SK-N-SH (cell line): ENCODE results near the gene STPG2. TPM values are rescaled to one million over a fixed set of nuclear protein-coding genes. Genes with fewer than 3 reads are reported as not detected.

Source experiments
- CTCF ChIA-PET: fragments of 300-600, 350-600 bp; formaldehyde crosslinking; extraction: SDS; loops from one replicate; lab custom pipeline; 2021; lab: Yijun Ruan, JAX
- POLR2A ChIA-PET: fragments of 350-600 bp; sonication (Branson Sonifier 250); formaldehyde crosslinking; extraction: SDS; loops from one replicate; lab custom pipeline; 2020; ENCODE audit warnings: antibody characterized with exemption, inconsistent platforms; lab: Yijun Ruan, JAX
- DNase-seq: peaks from one replicate; pipeline ENCODE4 v3.0.0; 2012
- H2AFZ ChIP-seq: fragments of 200-600 bp; sonication (generic); 2 replicates; pipeline ENCODE4 v1.8.1; 2016; ENCODE audit warnings: antibody characterized with exemption, mild to moderate bottlenecking, low read depth
- H3F3A ChIP-seq: fragments of 200-600 bp; sonication (generic); replicated peaks from 2 replicates; pipeline ENCODE3; 2016; ENCODE audit warnings: antibody characterized with exemption, mild to moderate bottlenecking; ENCODE audit not compliant: insufficient read depth
- H3K27ac ChIP-seq, 2 experiments: fragments of 200-500 bp in 1 of 2; fragments of 200-600 bp in 1 of 2; sonication (Bioruptor generic) in 1 of 2; sonication (generic), shearing (Covaris generic) in 1 of 2; 2 replicates each; pipeline versions ENCODE4 v1.5.1 to v1.6.1; 2014 to 2016; ENCODE audit warnings: low read depth in 2 of 2, inconsistent platforms in 1 of 2, low read length in 1 of 2, mild to moderate bottlenecking in 1 of 2, mixed read lengths in 1 of 2
- H3K27me3 ChIP-seq: fragments of 200-600 bp; sonication (generic), shearing (Covaris generic); 2 replicates; pipeline ENCODE4 v1.6.1; 2016; ENCODE audit warnings: mixed run types; ENCODE audit not compliant: insufficient read depth
- H3K36me3 ChIP-seq, 2 experiments: fragments of 200-500 bp in 1 of 2; fragments of 200-600 bp in 1 of 2; sonication (Bioruptor generic) in 1 of 2; sonication (generic) in 1 of 2; replicated peaks in 1 of 2; 2 replicates each; pipeline versions ENCODE3 to v1.5.1; 2014 to 2016; ENCODE audit warnings: low read length in 1 of 2, mild to moderate bottlenecking in 1 of 2; ENCODE audit not compliant: insufficient read depth in 2 of 2, control insufficient read depth in 1 of 2
- H3K4me1 ChIP-seq, 2 experiments: fragments of 200-500 bp in 1 of 2; fragments of 200-600 bp in 1 of 2; sonication (Bioruptor generic) in 1 of 2; sonication (generic), shearing (Covaris generic) in 1 of 2; 2 replicates each; pipeline versions ENCODE4 v1.5.1 to v1.6.1; 2014 to 2016; ENCODE audit warnings: low read depth in 1 of 2, low read length in 1 of 2, mixed run types in 1 of 2; ENCODE audit not compliant: insufficient read depth in 2 of 2, control insufficient read depth in 1 of 2
- H3K4me2 ChIP-seq: fragments of 200-600 bp; sonication (generic), shearing (Covaris generic); 2 replicates; pipeline ENCODE4 v1.6.1; 2017; ENCODE audit warnings: mixed run types
- H3K4me3 ChIP-seq, 2 experiments: fragments of 200-500 bp in 1 of 2; fragments of 200-600 bp in 1 of 2; sonication (Bioruptor generic) in 1 of 2; sonication (generic), shearing (Covaris generic) in 1 of 2; 2 replicates each; pipeline versions ENCODE4 v1.5.1 to v1.8.1; 2014 to 2016; ENCODE audit warnings: low read depth in 2 of 2, inconsistent platforms in 1 of 2, low read length in 1 of 2, mild to moderate bottlenecking in 1 of 2, mixed read lengths in 1 of 2, moderate library complexity in 1 of 2
- H3K79me2 ChIP-seq: fragments of 200-600 bp; sonication (generic); 2 replicates; pipeline ENCODE4 v1.8.1; 2017; ENCODE audit warnings: mild to moderate bottlenecking; ENCODE audit not compliant: insufficient read depth
- H3K9ac ChIP-seq: fragments of 200-600 bp; sonication (generic); 2 replicates; pipeline ENCODE4 v1.6.1; 2017; ENCODE audit warnings: mixed run types
- H3K9me2 ChIP-seq: fragments of 200-600 bp; sonication (generic); 2 replicates; pipeline ENCODE4 v1.6.1; 2017; ENCODE audit warnings: mixed run types
- H3K9me3 ChIP-seq: fragments of 200-600 bp; sonication (generic); 2 replicates; pipeline ENCODE4 v1.6.1; 2017; ENCODE audit warnings: mixed run types, mild to moderate bottlenecking, moderate library complexity
- H4K20me1 ChIP-seq: fragments of 200-600 bp; sonication (generic); 2 replicates; pipeline ENCODE4 v1.6.1; 2017; ENCODE audit warnings: mild to moderate bottlenecking, mixed run types; ENCODE audit not compliant: insufficient read depth
- GATA2 ChIP-seq: sonication (generic); formaldehyde crosslinking; IDR thresholded peaks from 2 replicates; pipeline ENCODE4 v1.5.0; 2020; ENCODE audit warnings: mild to moderate bottlenecking, missing genetic modification reagents
- JUND ChIP-seq: IDR thresholded peaks from 2 replicates; pipeline ENCODE4 v1.4.0; 2012
- NRF1 ChIP-seq: IDR thresholded peaks from 2 replicates; pipeline ENCODE4 v1.6.1; 2012; ENCODE audit warnings: low read depth, mild to moderate bottlenecking, low read length
- POLR2AphosphoS5 ChIP-seq: IDR thresholded peaks from 2 replicates; pipeline ENCODE4 v1.6.1; 2012; ENCODE audit warnings: low read depth, low read length
- RCOR1 ChIP-seq: fragments of 150-350 bp; IDR thresholded peaks from 2 replicates; pipeline ENCODE4 v1.6.1; 2017; ENCODE audit warnings: antibody characterized with exemption, low read length
- RXRA ChIP-seq: IDR thresholded peaks from 2 replicates; pipeline ENCODE4 v1.4.0; 2012; ENCODE audit warnings: low read depth, mild to moderate bottlenecking, borderline replicate concordance
- SIN3A ChIP-seq: IDR thresholded peaks from 2 replicates; pipeline ENCODE4 v1.6.1; 2012; ENCODE audit warnings: low read depth, mild to moderate bottlenecking, low read length, moderate library complexity, borderline replicate concordance
- TEAD4 ChIP-seq: IDR thresholded peaks from 2 replicates; pipeline ENCODE4 v1.4.0; 2012; ENCODE audit warnings: mild to moderate bottlenecking, borderline replicate concordance; ENCODE audit not compliant: insufficient read depth
- YY1 ChIP-seq: IDR thresholded peaks from 2 replicates; pipeline ENCODE4 v1.4.0; 2012; ENCODE audit warnings: low read depth, mild to moderate bottlenecking
- WGBS: methylation state at CpG from one replicate; pipeline ENCODE4 v1.1.6; 2017; ENCODE audit warnings: low lambda C conversion rate; 5-methylcytosine and 5-hydroxymethylcytosine counted together
- polyA plus RNA-seq, 3 experiments: library from polyadenylated mRNA; depleted of rRNA; stranded (reverse); fragments of >200 nt; gene quantifications; 2 replicates each; pipeline ENCODE4 v1.2.3, GENCODE V29; 2012
- TF ChIP-seq, protein P1 (sequence below): IDR thresholded peaks from 2 replicates; pipeline ENCODE4 v1.6.1; 2012; ENCODE audit warnings: mild to moderate bottlenecking, low read depth, low read length, moderate library complexity
- TF ChIP-seq, protein P2 (sequence below): fragments of 150-350 bp; IDR thresholded peaks from 2 replicates; pipeline ENCODE4 v1.6.1; 2016; ENCODE audit warnings: mild to moderate bottlenecking, low read depth, low read length
- TF ChIP-seq, protein P3 (sequence below): IDR thresholded peaks from 2 replicates; pipeline ENCODE4; 2012

Gene STPG2
- polyA plus RNA-seq, 1 of the 3 experiments (the other 2 are of a cell fraction): not detected

DNA sequence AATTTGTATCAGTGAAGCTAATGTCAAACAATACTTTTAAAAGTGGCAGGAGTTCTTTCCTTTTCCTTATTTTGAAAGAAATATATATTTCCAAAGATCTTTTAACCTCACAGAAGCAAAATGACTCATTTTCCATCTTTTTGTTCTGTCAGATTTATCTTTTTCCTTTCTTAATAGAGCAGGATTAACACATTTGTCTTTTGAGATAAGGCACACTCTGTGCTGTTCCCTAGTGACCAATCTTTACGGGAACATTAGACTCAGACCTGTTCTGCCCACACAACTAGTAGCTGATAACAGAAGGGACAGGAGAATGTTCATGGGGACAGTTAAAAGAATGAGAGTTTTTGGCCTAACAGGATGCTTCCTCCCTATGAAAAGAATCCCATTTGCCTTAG lies 381.2 kb downstream of the STPG2 start (continued):
- TF ChIP-seq, protein P1, sequence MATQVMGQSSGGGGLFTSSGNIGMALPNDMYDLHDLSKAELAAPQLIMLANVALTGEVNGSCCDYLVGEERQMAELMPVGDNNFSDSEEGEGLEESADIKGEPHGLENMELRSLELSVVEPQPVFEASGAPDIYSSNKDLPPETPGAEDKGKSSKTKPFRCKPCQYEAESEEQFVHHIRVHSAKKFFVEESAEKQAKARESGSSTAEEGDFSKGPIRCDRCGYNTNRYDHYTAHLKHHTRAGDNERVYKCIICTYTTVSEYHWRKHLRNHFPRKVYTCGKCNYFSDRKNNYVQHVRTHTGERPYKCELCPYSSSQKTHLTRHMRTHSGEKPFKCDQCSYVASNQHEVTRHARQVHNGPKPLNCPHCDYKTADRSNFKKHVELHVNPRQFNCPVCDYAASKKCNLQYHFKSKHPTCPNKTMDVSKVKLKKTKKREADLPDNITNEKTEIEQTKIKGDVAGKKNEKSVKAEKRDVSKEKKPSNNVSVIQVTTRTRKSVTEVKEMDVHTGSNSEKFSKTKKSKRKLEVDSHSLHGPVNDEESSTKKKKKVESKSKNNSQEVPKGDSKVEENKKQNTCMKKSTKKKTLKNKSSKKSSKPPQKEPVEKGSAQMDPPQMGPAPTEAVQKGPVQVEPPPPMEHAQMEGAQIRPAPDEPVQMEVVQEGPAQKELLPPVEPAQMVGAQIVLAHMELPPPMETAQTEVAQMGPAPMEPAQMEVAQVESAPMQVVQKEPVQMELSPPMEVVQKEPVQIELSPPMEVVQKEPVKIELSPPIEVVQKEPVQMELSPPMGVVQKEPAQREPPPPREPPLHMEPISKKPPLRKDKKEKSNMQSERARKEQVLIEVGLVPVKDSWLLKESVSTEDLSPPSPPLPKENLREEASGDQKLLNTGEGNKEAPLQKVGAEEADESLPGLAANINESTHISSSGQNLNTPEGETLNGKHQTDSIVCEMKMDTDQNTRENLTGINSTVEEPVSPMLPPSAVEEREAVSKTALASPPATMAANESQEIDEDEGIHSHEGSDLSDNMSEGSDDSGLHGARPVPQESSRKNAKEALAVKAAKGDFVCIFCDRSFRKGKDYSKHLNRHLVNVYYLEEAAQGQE: no peak
- TF ChIP-seq GATA2 (CRISPR knock-in tag): no peak
- TF ChIP-seq POLR2AphosphoS5: no peak
- TF ChIP-seq RXRA: no peak

DNA sequence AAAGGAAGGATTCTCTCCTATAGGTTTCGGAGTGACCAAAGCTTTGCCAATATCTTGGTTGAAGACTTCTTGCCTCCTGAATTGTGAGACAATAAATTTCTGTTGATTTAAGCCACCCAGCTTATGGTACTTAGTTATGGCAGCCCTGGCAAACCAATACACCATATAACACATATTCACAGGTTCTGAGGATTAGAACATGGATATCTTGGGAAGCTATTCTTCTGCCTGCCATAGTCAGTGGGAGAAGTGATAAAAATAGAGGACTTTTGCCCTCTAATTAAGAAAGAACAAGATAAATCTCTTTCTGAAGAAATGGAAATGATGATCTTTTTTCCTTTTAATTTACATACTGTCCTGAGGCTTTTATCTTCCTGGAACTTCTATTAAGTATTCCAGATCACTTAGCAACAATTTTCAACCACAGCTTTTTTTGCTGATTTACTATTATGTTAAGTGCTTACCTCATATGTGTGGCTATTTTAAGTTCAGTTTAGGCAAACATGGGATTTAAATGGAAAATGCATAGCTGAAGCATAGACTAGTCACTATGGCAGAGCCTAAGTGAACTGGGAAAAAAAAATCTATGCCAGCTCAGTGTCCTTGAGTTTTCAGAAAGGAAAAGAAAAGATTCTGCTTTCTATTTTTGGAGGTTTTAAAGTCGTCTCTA lies 381.7 kb downstream of the STPG2 start:
- POLR2A ChIA-PET: no interaction called here
- TF ChIP-seq, protein P1: no peak
- TF ChIP-seq JUND: no peak
- no peak for TF ChIP-seq RCOR1
- TF ChIP-seq SIN3A: no peak
- no peak for TF ChIP-seq RXRA
- TF ChIP-seq, protein P2, sequence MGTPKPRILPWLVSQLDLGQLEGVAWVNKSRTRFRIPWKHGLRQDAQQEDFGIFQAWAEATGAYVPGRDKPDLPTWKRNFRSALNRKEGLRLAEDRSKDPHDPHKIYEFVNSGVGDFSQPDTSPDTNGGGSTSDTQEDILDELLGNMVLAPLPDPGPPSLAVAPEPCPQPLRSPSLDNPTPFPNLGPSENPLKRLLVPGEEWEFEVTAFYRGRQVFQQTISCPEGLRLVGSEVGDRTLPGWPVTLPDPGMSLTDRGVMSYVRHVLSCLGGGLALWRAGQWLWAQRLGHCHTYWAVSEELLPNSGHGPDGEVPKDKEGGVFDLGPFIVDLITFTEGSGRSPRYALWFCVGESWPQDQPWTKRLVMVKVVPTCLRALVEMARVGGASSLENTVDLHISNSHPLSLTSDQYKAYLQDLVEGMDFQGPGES: no peak
- TF ChIP-seq TEAD4: no peak
- no peak for TF ChIP-seq NRF1
- TF ChIP-seq YY1: no peak
- TF ChIP-seq, protein P3, sequence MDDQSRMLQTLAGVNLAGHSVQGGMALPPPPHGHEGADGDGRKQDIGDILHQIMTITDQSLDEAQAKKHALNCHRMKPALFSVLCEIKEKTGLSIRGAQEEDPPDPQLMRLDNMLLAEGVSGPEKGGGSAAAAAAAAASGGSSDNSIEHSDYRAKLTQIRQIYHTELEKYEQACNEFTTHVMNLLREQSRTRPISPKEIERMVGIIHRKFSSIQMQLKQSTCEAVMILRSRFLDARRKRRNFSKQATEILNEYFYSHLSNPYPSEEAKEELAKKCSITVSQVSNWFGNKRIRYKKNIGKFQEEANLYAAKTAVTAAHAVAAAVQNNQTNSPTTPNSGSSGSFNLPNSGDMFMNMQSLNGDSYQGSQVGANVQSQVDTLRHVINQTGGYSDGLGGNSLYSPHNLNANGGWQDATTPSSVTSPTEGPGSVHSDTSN: no peak
- H2AFZ ChIP-seq: no peak overlapping the region
- H3K4me3 ChIP-seq: no peak overlapping the region
- no peaks in the 10 kb centered on the region for H3K9me2 ChIP-seq
- no peaks in the 10 kb centered on the region for H3K79me2 ChIP-seq
- H4K20me1 ChIP-seq: no peaks in the 10 kb centered on the region
- no peaks in the 10 kb centered on the region for H3K9me3 ChIP-seq
- no peaks in the 10 kb centered on the region for H3K27me3 ChIP-seq
- no peaks in the 10 kb centered on the region for H3F3A ChIP-seq
- H3K27ac ChIP-seq: no peak overlapping the region
- WGBS: 25% methylated on average over 2 of the region's 2 CpGs
- H3K9ac ChIP-seq: no peak overlapping the region
- H3K36me3 ChIP-seq: no peaks in the 10 kb centered on the region
- CTCF ChIA-PET: interaction anchor here (0.6 to 1.7 kb wide), 5 partner anchors 10 to 226 kb away, joined by 3 to 7 read pairs (median 3); no protein-coding TSS in a partner anchor
- H3K4me2 ChIP-seq: no peak overlapping the region
- no peak for DNase-seq
- peaks cover 0 to 2% of the 10 kb centered on the region in 2 experiments; a peak in 1 of 4 replicates for H3K4me1 ChIP-seq
